Fibroblast of villous mesenchyme (primary cell): ENCODE data around the gene GLB1L2. TPM values are rescaled to one million over a fixed set of nuclear protein-coding genes. Genes with fewer than 3 reads are reported as not detected.

ENCODE experiments used
- DNase-seq: peaks from one replicate; pipeline ENCODE4 v3.0.0-alpha.2; 2010; ENCODE audit warnings: low read depth
- H3K4me3 ChIP-seq: 2 replicates; pipeline ENCODE4 v1.5.1; 2011; ENCODE audit warnings: low read depth, mild to moderate bottlenecking, low read length
- total RNA-seq: library from RNA; depleted of rRNA; stranded (reverse); fragments of >200 nt; gene quantifications from 2 replicates; pipeline ENCODE4 v1.2.3, GENCODE V29; 2012
- TF ChIP-seq, protein P1 (sequence below): IDR thresholded peaks from 2 replicates; pipeline ENCODE4 v1.5.1; 2012; ENCODE audit warnings: low read depth, mild to moderate bottlenecking, low read length; ENCODE audit not compliant: insufficient read depth

GLB1L2 gene
- total RNA-seq, 1 donor = not detected

DNA sequence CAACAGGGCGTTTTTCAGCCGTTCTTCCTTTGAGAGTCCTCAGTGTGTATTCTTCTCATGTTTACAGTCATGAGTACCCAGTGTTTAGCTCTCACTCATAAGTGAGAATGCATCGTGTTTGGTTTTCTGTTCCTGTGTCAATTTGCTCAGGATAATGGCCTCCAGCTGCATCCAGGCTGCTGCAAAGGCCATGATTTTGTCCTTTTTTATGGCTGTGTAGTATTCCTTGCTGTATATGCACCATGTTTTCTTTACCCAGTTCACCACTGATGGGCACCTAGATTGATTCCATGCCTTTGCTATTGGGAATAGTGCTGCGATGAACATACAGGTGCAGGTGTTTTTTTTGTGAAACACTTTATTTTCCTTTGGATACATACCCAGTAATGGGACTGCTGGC, 56.8 kb downstream of the GLB1L2 start:
- DNase-seq = no peak
- TF ChIP-seq, protein P1, sequence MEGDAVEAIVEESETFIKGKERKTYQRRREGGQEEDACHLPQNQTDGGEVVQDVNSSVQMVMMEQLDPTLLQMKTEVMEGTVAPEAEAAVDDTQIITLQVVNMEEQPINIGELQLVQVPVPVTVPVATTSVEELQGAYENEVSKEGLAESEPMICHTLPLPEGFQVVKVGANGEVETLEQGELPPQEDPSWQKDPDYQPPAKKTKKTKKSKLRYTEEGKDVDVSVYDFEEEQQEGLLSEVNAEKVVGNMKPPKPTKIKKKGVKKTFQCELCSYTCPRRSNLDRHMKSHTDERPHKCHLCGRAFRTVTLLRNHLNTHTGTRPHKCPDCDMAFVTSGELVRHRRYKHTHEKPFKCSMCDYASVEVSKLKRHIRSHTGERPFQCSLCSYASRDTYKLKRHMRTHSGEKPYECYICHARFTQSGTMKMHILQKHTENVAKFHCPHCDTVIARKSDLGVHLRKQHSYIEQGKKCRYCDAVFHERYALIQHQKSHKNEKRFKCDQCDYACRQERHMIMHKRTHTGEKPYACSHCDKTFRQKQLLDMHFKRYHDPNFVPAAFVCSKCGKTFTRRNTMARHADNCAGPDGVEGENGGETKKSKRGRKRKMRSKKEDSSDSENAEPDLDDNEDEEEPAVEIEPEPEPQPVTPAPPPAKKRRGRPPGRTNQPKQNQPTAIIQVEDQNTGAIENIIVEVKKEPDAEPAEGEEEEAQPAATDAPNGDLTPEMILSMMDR = no peak
- H3K4me3 ChIP-seq = no peak overlapping the region

- no peak overlapping the region for H3K4me3 ChIP-seq
- DNase-seq = no peak
- TF ChIP-seq, protein P1 = no peak
Measured at GRCh38 chr11:134389464-134390180, 57.8 kb downstream of the GLB1L2 start.

GRCh38 chr11:134390706-134391569, 59.1 kb downstream of the GLB1L2 start:
- DNase-seq = no peak
- no peak overlapping the region for H3K4me3 ChIP-seq
- TF ChIP-seq, protein P1 = no peak

GRCh38 chr11:134391656-134392055, 59.9 kb downstream of the GLB1L2 start:
- TF ChIP-seq, protein P1 = no peak
- no peak for DNase-seq

GRCh38 chr11:134392953-134393615, 61.3 kb downstream of the GLB1L2 start:
- DNase-seq = no peak
- no peak overlapping the region for H3K4me3 ChIP-seq
- TF ChIP-seq, protein P1 = no peak

More at GRCh38 chr11:134391656-134392055, 59.9 kb downstream of the GLB1L2 start:
- H3K4me3 ChIP-seq = no peak overlapping the region

DNA sequence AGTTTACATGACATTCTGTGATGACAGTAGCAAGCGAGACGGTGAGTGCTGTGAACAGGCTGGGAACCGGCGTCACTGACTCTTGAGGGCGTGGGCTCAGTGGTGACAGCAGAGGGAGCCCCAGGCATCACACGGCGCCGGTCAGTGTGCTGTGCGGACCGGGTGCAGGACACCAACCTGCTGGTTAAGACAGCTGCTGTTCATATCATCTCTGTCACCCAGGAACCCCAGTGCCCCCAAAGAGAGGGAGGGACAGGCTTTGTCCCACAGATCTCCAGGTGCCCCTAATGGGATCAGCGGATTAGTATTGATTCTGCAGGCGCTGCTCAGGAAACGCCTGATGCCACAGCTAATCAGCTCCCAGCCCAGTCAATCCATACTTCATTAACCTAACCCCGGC, 61.9 kb downstream of the GLB1L2 start:
- DNase-seq = no peak
- TF ChIP-seq, protein P1 = no peak
- H3K4me3 ChIP-seq = no peak overlapping the region
